Kidney (tissue), 14 donors: ENCODE measurements around the gene AOPEP. TPM values are rescaled to one million over a fixed set of nuclear protein-coding genes. Genes with fewer than 3 reads are reported as not detected.
A peak's percentile ranks its signal among the peaks of the same experiment; 100 is the strongest.

Experiments
- DNase-seq, 5 donors: peaks; one replicate each; pipeline ENCODE4 v3.0.0-alpha.2; 2013 to 2020
- FAIRE-seq: peaks from 2 replicates; lab custom pipeline; 2012; peaks lifted over from hg19 to GRCh38; lab: Jason Lieb, UNC
- H3K27ac ChIP-seq, 2 donors: one replicate each; pipeline ENCODE4 v1.7.0; 2013; ENCODE audit warnings: low read depth in 2 of 2, low read length in 2 of 2, inconsistent platforms in 1 of 2
- H3K27me3 ChIP-seq: one replicate; pipeline ENCODE4 v1.7.1; 2013; ENCODE audit warnings: low read length, inconsistent platforms; ENCODE audit not compliant: control insufficient read depth, insufficient read depth
- H3K36me3 ChIP-seq, 3 donors: one replicate each; pipeline versions ENCODE4 v1.7.0 to v1.7.1; 2013; ENCODE audit warnings: low read length in 3 of 3, control low read depth in 1 of 3, inconsistent platforms in 1 of 3; ENCODE audit not compliant: insufficient read depth in 3 of 3, control insufficient read depth in 2 of 3
- H3K4me1 ChIP-seq, 3 donors: one replicate each; pipeline versions ENCODE4 v1.7.0 to v1.7.1; 2013; ENCODE audit warnings: low read length in 3 of 3, inconsistent platforms in 1 of 3, low read depth in 1 of 3; ENCODE audit not compliant: control insufficient read depth in 2 of 3, insufficient read depth in 2 of 3
- H3K4me3 ChIP-seq, 3 donors: one replicate each; pipeline versions ENCODE4 v1.7.0 to v1.8.1; 2013; ENCODE audit warnings: low read length in 3 of 3, control low read depth in 1 of 3, inconsistent platforms in 1 of 3
- H3K9ac ChIP-seq, 3 donors: one replicate each; pipeline versions ENCODE4 v1.7.0 to v1.7.1; 2013; ENCODE audit warnings: low read length in 3 of 3, control low read depth in 1 of 3, inconsistent platforms in 1 of 3
- H3K9me3 ChIP-seq, 3 donors: one replicate each; pipeline versions ENCODE4 v1.7.0 to v1.7.1; 2013; ENCODE audit warnings: low read length in 3 of 3, control low read depth in 1 of 3, inconsistent platforms in 1 of 3; ENCODE audit not compliant: control insufficient read depth in 2 of 3, insufficient read depth in 1 of 3
- intact Hi-C: fragments of 100-400 bp; cut with DNase I; formaldehyde crosslinking; loops from one replicate; pipeline ENCODE4 v1.11.1; 2022
- polyA plus RNA-seq: library from polyadenylated mRNA; stranded (reverse); fragments of 350-450 nt; fragmentation: Illumina TruSeq; extraction: RNeasy Lipid Tissue Mini Kit (QIAGEN cat#74804); gene quantifications from one replicate; pipeline ENCODE4 v1.2.3, GENCODE V29; 2014; ENCODE audit warnings: low read depth, low replicate concordance; ENCODE audit not compliant: insufficient read depth
- total RNA-seq: library from RNA; stranded (reverse); fragmentation: NEBNext Ultra II Directional; extraction: Animal tissue kit (Norgen Biotek cat#: 25700); gene quantifications from one replicate; pipeline ENCODE4 v1.2.1, GENCODE V29; 2021
- TF ChIP-seq, protein P1 (sequence below): IDR thresholded peaks from 3 replicates; pipeline ENCODE4 v1.5.1; 2012; ENCODE audit warnings: mild to moderate bottlenecking, moderate library complexity, borderline replicate concordance; ENCODE audit not compliant: insufficient read depth; ENCODE audit errors: extremely low read depth
- donor health status: control.
- donor health status: control.
- donor health status: control.
- donor health status: control.
- donor health status: control.
- donor health status: DM: yes; HTN: yes; CAD: no.
- donor health status: Normal renal cell carcinoma (clear cell type).

AOPEP gene
- total and polyA plus RNA-seq, 2 donors from 2014 or later: 52.2 to 119 TPM

DNA sequence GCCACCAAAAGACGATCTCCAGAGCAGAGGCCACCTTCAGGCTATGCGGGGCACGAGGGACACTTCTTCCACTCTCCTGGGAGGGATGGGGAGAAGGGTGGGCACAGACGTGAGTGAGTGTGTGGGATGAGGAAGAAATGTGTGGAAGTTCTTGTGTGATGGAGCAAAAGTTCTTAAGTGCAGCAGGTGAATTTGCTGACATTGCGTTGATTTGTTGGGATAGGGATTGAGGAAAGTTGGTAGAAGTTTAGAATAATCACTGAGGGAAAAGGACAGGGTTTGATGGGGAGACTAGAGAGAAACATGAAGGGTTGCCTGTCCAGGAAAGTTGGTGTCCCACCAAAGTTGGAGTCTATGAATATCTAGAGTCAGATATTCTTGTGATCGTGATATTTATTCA, 2.2 kb downstream of the AOPEP start:
- no peak overlapping the region for H3K27ac ChIP-seq
- H3K36me3 ChIP-seq: no peaks in the 10 kb centered on the region
- TF ChIP-seq, protein P1, sequence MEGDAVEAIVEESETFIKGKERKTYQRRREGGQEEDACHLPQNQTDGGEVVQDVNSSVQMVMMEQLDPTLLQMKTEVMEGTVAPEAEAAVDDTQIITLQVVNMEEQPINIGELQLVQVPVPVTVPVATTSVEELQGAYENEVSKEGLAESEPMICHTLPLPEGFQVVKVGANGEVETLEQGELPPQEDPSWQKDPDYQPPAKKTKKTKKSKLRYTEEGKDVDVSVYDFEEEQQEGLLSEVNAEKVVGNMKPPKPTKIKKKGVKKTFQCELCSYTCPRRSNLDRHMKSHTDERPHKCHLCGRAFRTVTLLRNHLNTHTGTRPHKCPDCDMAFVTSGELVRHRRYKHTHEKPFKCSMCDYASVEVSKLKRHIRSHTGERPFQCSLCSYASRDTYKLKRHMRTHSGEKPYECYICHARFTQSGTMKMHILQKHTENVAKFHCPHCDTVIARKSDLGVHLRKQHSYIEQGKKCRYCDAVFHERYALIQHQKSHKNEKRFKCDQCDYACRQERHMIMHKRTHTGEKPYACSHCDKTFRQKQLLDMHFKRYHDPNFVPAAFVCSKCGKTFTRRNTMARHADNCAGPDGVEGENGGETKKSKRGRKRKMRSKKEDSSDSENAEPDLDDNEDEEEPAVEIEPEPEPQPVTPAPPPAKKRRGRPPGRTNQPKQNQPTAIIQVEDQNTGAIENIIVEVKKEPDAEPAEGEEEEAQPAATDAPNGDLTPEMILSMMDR: no peak
- no peak for DNase-seq
- intact Hi-C loops: no loop called here
- FAIRE-seq: no peak
- no peak overlapping the region for H3K9ac ChIP-seq
- peaks cover 0 to 8% (median 5%) of the 10 kb centered on the region in 3 donors for H3K4me1 ChIP-seq
- H3K27me3 ChIP-seq: no peaks in the 10 kb centered on the region
- H3K9me3 ChIP-seq: no peaks in the 10 kb centered on the region
- no peak overlapping the region for H3K4me3 ChIP-seq

- TF ChIP-seq, protein P1: no peak
- H3K9ac ChIP-seq: no peak overlapping the region
- H3K4me1 ChIP-seq: peaks cover 0 to 8% (median 5%) of the 10 kb centered on the region in 3 donors
- no peaks in the 10 kb centered on the region for H3K9me3 ChIP-seq
- H3K27me3 ChIP-seq: no peaks in the 10 kb centered on the region
- H3K4me3 ChIP-seq: no peak overlapping the region
- H3K36me3 ChIP-seq: no peaks in the 10 kb centered on the region
- no peak for DNase-seq
- intact Hi-C loops: no loop called here
- no peak overlapping the region for H3K27ac ChIP-seq
- no peak for FAIRE-seq
Measured at GRCh38 chr9:94729199-94729598, 2.7 kb downstream of the AOPEP start.

DNA sequence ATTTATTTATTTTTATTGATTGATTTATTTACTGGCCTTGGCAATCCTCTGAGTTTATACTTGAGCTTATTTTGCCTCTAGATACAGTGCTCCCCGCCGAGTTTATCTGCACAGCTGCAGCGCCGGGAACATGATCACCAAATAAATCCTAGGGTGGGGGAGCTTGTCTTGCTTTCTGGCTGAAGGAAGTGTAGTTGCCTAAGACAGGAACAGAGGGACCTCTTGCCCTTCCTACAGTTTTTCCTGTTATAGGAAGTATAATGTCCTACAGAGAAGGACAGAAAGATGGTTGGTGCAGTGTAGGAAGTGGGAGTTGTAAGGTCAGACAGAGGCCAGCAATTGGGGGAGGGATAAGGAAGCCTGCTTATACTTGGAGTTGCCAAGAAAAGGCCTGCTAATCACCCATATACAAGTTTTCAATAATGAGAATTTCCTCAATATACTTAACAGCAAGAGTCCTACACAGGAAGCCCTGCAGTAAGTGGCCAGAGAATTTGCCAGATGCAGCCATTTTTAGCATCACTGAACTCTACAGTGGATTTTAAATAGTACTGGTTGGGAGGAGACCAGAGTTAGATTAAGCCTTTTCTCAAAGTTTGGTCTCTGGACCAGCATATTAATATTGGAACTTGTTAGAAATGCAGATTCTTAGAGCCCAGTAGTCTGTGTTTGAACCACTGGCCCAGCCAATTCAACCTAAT, 7.7 kb downstream of the AOPEP start:
- intact Hi-C loops: no loop called here
- H3K36me3 ChIP-seq: peaks cover 0 to 5% (median 0%) of the 10 kb centered on the region in 3 donors
- no peaks in the 10 kb centered on the region for H3K4me1 ChIP-seq
- no peak overlapping the region for H3K9ac ChIP-seq
- no peaks in the 10 kb centered on the region for H3K27me3 ChIP-seq
- TF ChIP-seq, protein P1: no peak
- no peak overlapping the region for H3K4me3 ChIP-seq
- FAIRE-seq (no peak), DNase-seq (peak in 1 of 5 donors; percentile 47)
- no peak overlapping the region for H3K27ac ChIP-seq
- no peaks in the 10 kb centered on the region for H3K9me3 ChIP-seq

DNA sequence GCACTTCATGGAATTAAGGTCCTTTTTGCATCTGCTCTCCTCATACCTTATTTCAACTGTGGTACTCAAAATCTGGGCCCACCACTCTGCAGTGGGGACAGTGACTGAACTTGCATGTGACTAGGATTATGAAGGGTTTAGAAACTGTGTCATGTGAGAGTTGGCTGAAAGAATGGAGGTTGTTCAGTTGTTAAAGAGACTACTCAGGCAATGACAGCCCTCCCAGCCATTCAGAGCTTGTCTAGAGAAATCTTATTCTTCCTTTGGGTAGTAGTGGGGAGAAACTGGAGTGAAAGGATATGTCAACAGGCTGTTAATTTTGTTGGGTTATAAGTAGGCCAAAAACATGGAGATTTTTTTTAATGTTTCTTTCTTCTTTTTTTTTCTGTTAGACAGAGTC, 10.3 kb downstream of the AOPEP start:
- DNase-seq (peak in 1 of 5 donors; percentile 7), FAIRE-seq (no peak)
- Histone ChIP-seq H3K4me1 (peaks cover 4 to 9% (median 5%) of the 10 kb centered on the region in 3 donors), H3K36me3 (peaks cover 0 to 5% (median 0%) of the 10 kb centered on the region in 3 donors), H3K9ac (no peak overlapping the region), H3K27me3 (no peaks in the 10 kb centered on the region), H3K4me3 (no peak overlapping the region), H3K27ac (no peak overlapping the region), H3K9me3 (no peaks in the 10 kb centered on the region)
- intact Hi-C loops: no loop called here
- TF ChIP-seq, protein P1: no peak
